Measurements from ENCODE around the gene GNAO1.

The GNAO1 gene

GRCh38 chr16:56266641-56267607, 75.6 kb downstream of the GNAO1 start:
- DNase-seq (ENCODE audit: low spot score) = no peak

- DNase-seq (ENCODE audit: low spot score) = no peak
Observed at GRCh38 chr16:56267888-56268287, 76.6 kb downstream of the GNAO1 start.

- no peak for DNase-seq (ENCODE audit: low spot score)
Observed at GRCh38 chr16:56268799-56269198, 77.5 kb downstream of the GNAO1 start.

GRCh38 chr16:56269281-56269680, 78.0 kb downstream of the GNAO1 start:
- no peak for DNase-seq (ENCODE audit: low spot score)

- DNase-seq (ENCODE audit: low spot score) = no peak
Observed at GRCh38 chr16:56269811-56270684, 78.8 kb downstream of the GNAO1 start.

- DNase-seq (ENCODE audit: low spot score) = no peak
Observed at GRCh38 chr16:56270828-56271227, 79.5 kb downstream of the GNAO1 start.

- no peak for DNase-seq (ENCODE audit: low spot score)
Observed at GRCh38 chr16:56272583-56272894, 81.2 kb downstream of the GNAO1 start.

GRCh38 chr16:56273615-56274014, 82.3 kb downstream of the GNAO1 start:
- no peak for DNase-seq (ENCODE audit: low spot score)

GRCh38 chr16:56274369-56274768, 83.1 kb downstream of the GNAO1 start:
- no peak for DNase-seq (ENCODE audit: low spot score)

GRCh38 chr16:56275076-56275475, 83.8 kb downstream of the GNAO1 start:
- no peak for DNase-seq (ENCODE audit: low spot score)

- no peak for DNase-seq (ENCODE audit: low spot score)
Observed at GRCh38 chr16:56275801-56276200, 84.5 kb downstream of the GNAO1 start.

- peak; percentile 70 for DNase-seq (ENCODE audit: low spot score)
Observed at GRCh38 chr16:56277075-56277474, 85.8 kb downstream of the GNAO1 start.

- no peak for DNase-seq (ENCODE audit: low spot score)
Observed at GRCh38 chr16:56278196-56278855, 87.0 kb downstream of the GNAO1 start.

GRCh38 chr16:56279132-56279531, 87.8 kb downstream of the GNAO1 start:
- DNase-seq (ENCODE audit: low spot score) = no peak

GRCh38 chr16:56279914-56280313, 88.6 kb downstream of the GNAO1 start:
- DNase-seq (ENCODE audit: low spot score) = no peak

GRCh38 chr16:56281249-56281805, 90.0 kb downstream of the GNAO1 start:
- peak; percentile 82 for DNase-seq (ENCODE audit: low spot score)

- DNase-seq (ENCODE audit: low spot score) = no peak
Observed at GRCh38 chr16:56282451-56282850, 91.2 kb downstream of the GNAO1 start.

GRCh38 chr16:56284521-56284920, 93.2 kb downstream of the GNAO1 start:
- DNase-seq (ENCODE audit: low spot score) = no peak

- DNase-seq (ENCODE audit: low spot score) = no peak
Observed at GRCh38 chr16:56286809-56287208, 95.5 kb downstream of the GNAO1 start.

GRCh38 chr16:56288019-56288418, 96.7 kb downstream of the GNAO1 start:
- no peak for DNase-seq (ENCODE audit: low spot score)

GRCh38 chr16:56289416-56289815, 98.1 kb downstream of the GNAO1 start:
- DNase-seq (ENCODE audit: low spot score) = no peak

GRCh38 chr16:56289862-56290261, 98.6 kb downstream of the GNAO1 start:
- DNase-seq (ENCODE audit: low spot score) = no peak
